ENCODE data around the gene ABCF1. TPM values are rescaled to one million over a fixed set of nuclear protein-coding genes. Genes with fewer than 3 reads are reported as not detected.

ABCF1 gene
- total RNA-seq, 1 donor from 2014 or later: 94.5 TPM

DNA sequence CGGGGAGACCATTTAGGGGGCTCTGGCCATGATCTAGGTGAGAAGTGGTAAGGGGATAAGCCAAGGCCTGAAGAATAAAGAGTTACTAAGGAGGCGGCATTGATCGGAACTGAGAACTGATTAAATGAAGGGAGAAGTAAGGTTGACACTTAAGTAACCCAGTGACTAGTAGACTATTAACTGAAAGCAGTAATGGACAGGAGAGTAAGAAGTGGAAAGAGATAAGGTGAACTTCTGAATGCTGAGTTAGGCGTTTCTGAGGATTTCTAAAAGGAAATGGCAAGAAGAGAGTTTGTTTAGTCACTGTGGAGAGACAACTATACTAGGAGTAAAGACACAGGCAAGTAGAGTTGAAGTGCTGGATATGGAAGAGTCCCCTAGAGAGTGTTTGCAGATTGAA lies 1.9 kb downstream of the ABCF1 start:
- no peak overlapping the region for H3K27ac Mint-ChIP-seq
- DNase-seq (no peak), ATAC-seq (ENCODE audit: low read depth) (no peak)
- H3K4me1 Mint-ChIP-seq: peaks cover 53% of the 10 kb centered on the region
- intact Hi-C loops (cut with micrococcal nuclease): no loop called here
- ChIA-PET POLR2A (interaction anchor here (0.6 to 1.7 kb wide), 2 partner anchors 16 to 102 kb away, joined by 5 read pairs; partner anchors contain the start of gene PRR3), CTCF (no interaction called here)
- H3K36me3 Mint-ChIP-seq (ENCODE audit: low read depth): peaks cover 49% of the 10 kb centered on the region
- no peaks in the 10 kb centered on the region for H3K27me3 Mint-ChIP-seq
- no peaks in the 10 kb centered on the region for H3K9me3 Mint-ChIP-seq
- peak overlapping the region; percentile 99 for H3K4me3 Mint-ChIP-seq
- TF ChIP-seq, protein P1, sequence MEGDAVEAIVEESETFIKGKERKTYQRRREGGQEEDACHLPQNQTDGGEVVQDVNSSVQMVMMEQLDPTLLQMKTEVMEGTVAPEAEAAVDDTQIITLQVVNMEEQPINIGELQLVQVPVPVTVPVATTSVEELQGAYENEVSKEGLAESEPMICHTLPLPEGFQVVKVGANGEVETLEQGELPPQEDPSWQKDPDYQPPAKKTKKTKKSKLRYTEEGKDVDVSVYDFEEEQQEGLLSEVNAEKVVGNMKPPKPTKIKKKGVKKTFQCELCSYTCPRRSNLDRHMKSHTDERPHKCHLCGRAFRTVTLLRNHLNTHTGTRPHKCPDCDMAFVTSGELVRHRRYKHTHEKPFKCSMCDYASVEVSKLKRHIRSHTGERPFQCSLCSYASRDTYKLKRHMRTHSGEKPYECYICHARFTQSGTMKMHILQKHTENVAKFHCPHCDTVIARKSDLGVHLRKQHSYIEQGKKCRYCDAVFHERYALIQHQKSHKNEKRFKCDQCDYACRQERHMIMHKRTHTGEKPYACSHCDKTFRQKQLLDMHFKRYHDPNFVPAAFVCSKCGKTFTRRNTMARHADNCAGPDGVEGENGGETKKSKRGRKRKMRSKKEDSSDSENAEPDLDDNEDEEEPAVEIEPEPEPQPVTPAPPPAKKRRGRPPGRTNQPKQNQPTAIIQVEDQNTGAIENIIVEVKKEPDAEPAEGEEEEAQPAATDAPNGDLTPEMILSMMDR (IDR thresholded peaks at IDR 0.05): no peak

DNA sequence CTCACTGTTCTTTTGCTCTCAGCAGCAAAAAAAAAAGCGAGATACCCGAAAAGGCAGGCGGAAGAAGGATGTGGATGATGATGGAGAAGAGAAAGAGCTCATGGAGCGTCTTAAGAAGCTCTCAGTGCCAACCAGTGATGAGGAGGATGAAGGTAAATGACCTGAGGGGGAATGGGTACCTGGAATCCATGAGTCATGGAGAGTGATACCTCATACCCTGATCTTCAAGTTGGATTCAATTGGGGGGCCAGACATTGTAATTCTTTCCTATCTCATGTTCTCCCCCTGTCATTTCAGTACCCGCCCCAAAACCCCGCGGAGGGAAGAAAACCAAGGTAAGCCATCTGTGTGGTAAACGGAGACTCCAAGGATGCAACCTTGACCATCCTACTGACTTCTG lies 6.8 kb downstream of the ABCF1 start:
- Mint-ChIP-seq H3K27ac (no peak overlapping the region), H3K4me3 (no peak overlapping the region), H3K9me3 (no peaks in the 10 kb centered on the region), H3K27me3 (no peaks in the 10 kb centered on the region), H3K4me1 (peaks cover 20% of the 10 kb centered on the region), H3K36me3 (ENCODE audit: low read depth) (peaks cover 79% of the 10 kb centered on the region)
- intact Hi-C loops (cut with micrococcal nuclease): no loop called here
- ChIA-PET POLR2A (interaction anchor here (1.6 kb wide), 1 partner anchor 33 kb away, joined by 4 read pairs; no protein-coding TSS in a partner anchor), CTCF (interaction anchor here (1.4 kb wide), 1 partner anchor 19 kb away, joined by 4 read pairs; no protein-coding TSS in a partner anchor)
- TF ChIP-seq, protein P1 (IDR thresholded peaks at IDR 0.05): no peak
- no peak for ATAC-seq (ENCODE audit: low read depth)
- DNase-seq: no peak

DNA sequence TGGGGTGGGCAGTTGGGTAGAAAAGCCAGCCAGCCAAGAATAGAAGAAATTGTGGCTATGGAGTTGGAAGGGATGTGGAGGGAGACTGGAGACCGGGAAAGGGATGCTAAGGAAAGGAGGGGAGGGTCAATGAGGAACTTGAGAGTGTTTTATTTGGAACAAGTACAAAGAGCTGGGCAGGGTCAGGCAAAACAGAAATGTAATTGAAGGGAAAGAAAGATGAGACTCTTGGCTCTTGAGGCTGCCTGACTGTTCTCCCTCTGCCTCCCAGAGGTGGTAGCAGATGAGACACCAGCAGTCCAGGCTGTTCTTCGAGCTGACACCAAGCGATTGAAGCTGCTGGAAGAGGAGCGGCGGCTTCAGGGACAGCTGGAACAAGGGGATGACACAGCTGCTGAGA lies 12.7 kb downstream of the ABCF1 start:
- Mint-ChIP-seq H3K27me3 (no peaks in the 10 kb centered on the region), H3K27ac (no peak overlapping the region), H3K36me3 (ENCODE audit: low read depth) (peaks cover 86% of the 10 kb centered on the region), H3K4me3 (no peak overlapping the region), H3K4me1 (no peaks in the 10 kb centered on the region), H3K9me3 (no peaks in the 10 kb centered on the region)
- ChIA-PET CTCF (no interaction called here), POLR2A (interaction anchor here (0.9 kb wide), 1 partner anchor 91 kb away, joined by 3 read pairs; no protein-coding TSS in a partner anchor)
- DNase-seq: no peak
- TF ChIP-seq, protein P1 (IDR thresholded peaks at IDR 0.05): no peak
- no peak for ATAC-seq (ENCODE audit: low read depth)
- intact Hi-C loops (cut with micrococcal nuclease): no loop called here

DNA sequence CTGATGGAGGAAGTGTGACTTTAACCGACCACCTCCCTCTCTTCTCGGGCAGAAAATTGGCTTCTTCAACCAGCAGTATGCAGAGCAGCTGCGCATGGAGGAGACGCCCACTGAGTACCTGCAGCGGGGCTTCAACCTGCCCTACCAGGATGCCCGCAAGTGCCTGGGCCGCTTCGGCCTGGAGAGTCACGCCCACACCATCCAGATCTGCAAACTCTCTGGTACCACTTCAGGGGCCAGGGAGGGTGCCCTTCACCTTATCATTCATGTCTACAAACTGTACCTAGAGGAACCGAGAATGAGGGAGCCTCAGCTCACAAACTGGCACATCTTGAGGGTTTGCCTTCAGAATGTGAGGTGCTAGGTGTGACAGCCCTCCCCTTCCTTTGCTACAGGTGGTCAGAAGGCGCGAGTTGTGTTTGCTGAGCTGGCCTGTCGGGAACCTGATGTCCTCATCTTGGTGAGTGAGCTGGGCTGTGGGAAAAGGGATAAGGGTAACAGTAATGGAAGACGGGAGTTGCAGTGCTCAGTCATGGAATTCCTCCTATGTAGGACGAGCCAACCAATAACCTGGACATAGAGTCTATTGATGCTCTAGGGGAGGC lies 18.6 kb downstream of the ABCF1 start:
- peaks cover 87% of the 10 kb centered on the region for H3K36me3 Mint-ChIP-seq (ENCODE audit: low read depth)
- ATAC-seq (ENCODE audit: low read depth) (no peak), DNase-seq (no peak)
- no peaks in the 10 kb centered on the region for H3K4me1 Mint-ChIP-seq
- CTCF ChIA-PET: no interaction called here
- no peak overlapping the region for H3K4me3 Mint-ChIP-seq
- H3K27ac Mint-ChIP-seq: no peak overlapping the region
- TF ChIP-seq, protein P1 (IDR thresholded peaks at IDR 0.05): no peak
- intact Hi-C loops (cut with micrococcal nuclease): no loop called here
- POLR2A ChIA-PET: interaction anchor here (1.2 kb wide), 1 partner anchor 25 kb away, joined by 4 read pairs; no protein-coding TSS in a partner anchor
- H3K9me3 Mint-ChIP-seq: no peaks in the 10 kb centered on the region
- no peaks in the 10 kb centered on the region for H3K27me3 Mint-ChIP-seq

DNA sequence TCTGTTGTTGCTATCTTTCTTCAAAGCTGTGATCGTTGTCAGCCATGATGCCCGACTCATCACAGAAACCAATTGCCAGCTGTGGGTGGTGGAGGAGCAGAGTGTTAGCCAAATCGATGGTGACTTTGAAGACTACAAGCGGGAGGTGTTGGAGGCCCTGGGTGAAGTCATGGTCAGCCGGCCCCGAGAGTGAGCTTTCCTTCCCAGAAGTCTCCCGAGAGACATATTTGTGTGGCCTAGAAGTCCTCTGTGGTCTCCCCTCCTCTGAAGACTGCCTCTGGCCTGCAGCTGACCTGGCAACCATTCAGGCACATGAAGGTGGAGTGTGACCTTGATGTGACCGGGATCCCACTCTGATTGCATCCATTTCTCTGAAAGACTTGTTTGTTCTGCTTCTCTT lies 19.3 kb downstream of the ABCF1 start:
- H3K36me3 Mint-ChIP-seq (ENCODE audit: low read depth): peaks cover 85% of the 10 kb centered on the region
- ChIA-PET CTCF (interaction anchor here (0.8 to 1.1 kb wide), 2 partner anchors 109 to 133 kb away, joined by 3 read pairs; no protein-coding TSS in a partner anchor), POLR2A (interaction anchor here (0.8 to 1.2 kb wide), 3 partner anchors 24 to 27 kb away, joined by 3 to 8 read pairs (median 4); partner anchors contain the start of genes MRPS18B and PPP1R10)
- intact Hi-C loops (cut with micrococcal nuclease): no loop called here
- H3K4me3 Mint-ChIP-seq: no peak overlapping the region
- DNase-seq (no peak), ATAC-seq (ENCODE audit: low read depth) (no peak)
- no peaks in the 10 kb centered on the region for H3K9me3 Mint-ChIP-seq
- no peaks in the 10 kb centered on the region for H3K27me3 Mint-ChIP-seq
- no peaks in the 10 kb centered on the region for H3K4me1 Mint-ChIP-seq
- H3K27ac Mint-ChIP-seq: no peak overlapping the region
- TF ChIP-seq, protein P1 (IDR thresholded peaks at IDR 0.05): no peak
